SH-SY5Y (cell line): Measurements from ENCODE around the gene PMS1.

Source experiments
- GATA2 ChIP-seq: IDR thresholded peaks from 2 replicates; pipeline ENCODE4 v1.6.1; 2011; ENCODE audit warnings: mild to moderate bottlenecking, low read depth, low read length
- GATA3 ChIP-seq: IDR thresholded peaks from 2 replicates; pipeline ENCODE4 v1.6.1; 2011; ENCODE audit warnings: low read depth, mild to moderate bottlenecking, low read length, moderate library complexity

The PMS1 gene

GRCh38 chr2:189836644-189837043, 52.4 kb downstream of the PMS1 start:
- TF ChIP-seq GATA2 = no peak
- TF ChIP-seq GATA3 = no peak

DNA sequence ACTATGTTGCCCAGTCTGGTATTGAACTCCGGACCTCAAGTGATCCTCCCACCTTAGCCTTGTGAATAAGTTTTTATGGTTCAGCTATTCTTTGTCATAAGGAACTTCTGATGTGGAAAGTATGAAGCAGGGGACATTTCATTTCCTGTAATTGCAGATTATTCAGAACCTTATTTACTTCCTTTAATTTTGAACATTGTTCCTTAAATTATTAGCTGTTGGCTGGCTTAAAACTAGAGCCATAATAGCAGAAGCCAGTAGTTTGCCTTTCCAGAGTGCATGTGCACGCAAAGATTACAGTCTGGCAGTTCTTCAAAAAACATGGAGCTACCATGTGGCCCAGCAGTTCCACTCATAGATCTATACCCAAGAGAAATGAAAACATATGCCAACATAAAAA, 53.1 kb downstream of the PMS1 start:
- no peak for TF ChIP-seq GATA3
- no peak for TF ChIP-seq GATA2

- TF ChIP-seq GATA2 = no peak
- TF ChIP-seq GATA3 = no peak
These were observed 56.8 kb downstream of the PMS1 start for GRCh38 chr2:189841019-189841418.

GRCh38 chr2:189848276-189848675, 64.0 kb downstream of the PMS1 start:
- no peak for TF ChIP-seq GATA3
- no peak for TF ChIP-seq GATA2

DNA sequence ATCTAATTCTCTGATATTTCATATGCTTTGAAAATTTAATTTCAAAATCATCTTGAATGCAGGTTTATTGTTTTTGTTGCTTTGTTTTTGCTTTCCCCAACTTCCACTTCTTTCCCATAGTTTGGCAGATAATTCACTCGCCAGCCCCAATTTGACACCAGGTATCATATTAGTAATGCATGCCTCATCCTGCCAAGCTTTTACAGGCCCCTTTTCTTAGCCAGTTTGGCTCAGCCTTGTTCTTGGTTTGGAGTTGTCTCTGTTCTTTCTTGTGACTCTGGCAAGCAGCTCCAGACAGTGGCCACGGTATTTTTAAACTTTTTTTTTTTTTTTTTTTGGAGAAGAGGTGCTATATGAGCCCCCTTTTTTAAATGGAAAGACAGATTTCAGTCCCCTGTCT, 65.3 kb downstream of the PMS1 start:
- TF ChIP-seq GATA2 (no peak), GATA3 (no peak)

GRCh38 chr2:189851174-189851826, 67.0 kb downstream of the PMS1 start:
- TF ChIP-seq GATA2 (no peak), GATA3 (no peak)

DNA sequence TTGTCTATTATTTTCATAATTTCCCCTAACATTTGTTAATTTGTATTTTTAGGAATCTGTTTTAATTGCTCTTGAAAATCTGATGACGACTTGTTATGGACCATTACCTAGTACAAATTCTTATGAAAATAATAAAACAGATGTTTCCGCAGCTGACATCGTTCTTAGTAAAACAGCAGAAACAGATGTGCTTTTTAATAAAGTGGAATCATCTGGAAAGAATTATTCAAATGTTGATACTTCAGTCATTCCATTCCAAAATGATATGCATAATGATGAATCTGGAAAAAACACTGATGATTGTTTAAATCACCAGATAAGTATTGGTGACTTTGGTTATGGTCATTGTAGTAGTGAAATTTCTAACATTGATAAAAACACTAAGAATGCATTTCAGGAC, 69.9 kb downstream of the PMS1 start:
- TF ChIP-seq GATA2 (no peak), GATA3 (no peak)

DNA sequence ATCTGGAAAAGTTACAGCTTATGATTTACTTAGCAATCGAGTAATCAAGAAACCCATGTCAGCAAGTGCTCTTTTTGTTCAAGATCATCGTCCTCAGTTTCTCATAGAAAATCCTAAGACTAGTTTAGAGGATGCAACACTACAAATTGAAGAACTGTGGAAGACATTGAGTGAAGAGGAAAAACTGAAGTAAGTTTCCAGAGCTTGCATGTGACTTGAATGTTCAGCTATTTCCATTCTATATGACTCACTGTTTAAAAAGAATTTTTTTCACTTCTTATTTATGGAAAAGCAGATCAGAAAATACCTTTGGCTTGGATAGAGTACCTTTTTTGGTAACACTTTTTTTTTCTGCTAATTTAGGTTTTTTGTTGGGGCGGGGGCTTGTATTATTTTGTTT, 70.7 kb downstream of the PMS1 start:
- TF ChIP-seq GATA3 = no peak
- TF ChIP-seq GATA2 = no peak

DNA sequence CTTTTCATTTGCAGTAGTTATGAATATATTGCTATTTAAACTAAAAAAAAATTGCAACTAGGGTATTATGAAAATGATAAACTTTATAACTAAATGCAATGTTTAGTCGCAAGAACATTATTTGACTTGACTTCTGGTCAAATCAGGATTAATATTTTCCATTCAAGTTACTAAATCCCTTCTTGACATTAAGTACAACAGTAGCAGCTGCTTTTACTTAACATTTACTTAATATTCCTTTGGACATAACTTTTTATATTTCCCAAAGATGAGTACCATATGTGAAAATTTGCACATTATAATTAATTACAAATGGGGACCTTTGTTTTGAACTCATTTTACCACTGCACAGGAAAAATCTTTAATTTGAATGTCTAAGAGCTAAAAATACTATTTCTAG, 74.0 kb downstream of the PMS1 start:
- no peak for TF ChIP-seq GATA2
- TF ChIP-seq GATA3 = no peak

DNA sequence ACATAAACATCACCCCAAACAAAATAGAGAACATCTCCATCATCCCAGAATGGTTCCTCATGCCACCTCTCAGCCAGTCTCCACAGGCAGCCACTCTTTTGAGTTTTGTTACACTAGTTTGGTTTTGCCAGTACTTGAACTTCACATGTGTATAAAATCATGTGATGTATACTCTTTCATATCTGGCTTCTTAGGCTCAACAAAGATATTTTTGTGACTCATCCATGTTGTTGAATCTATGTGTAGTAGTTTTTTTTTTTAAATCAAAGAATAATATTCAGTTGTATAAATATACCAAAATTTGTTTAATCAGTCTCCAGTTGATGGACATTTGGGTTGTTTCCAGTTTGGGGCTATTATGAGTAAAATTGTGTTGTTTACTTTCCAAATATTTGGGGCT, 75.9 kb downstream of the PMS1 start:
- TF ChIP-seq GATA2 (no peak), GATA3 (no peak)

- TF ChIP-seq GATA2 (no peak), GATA3 (no peak)
These were observed 78.5 kb downstream of the PMS1 start for GRCh38 chr2:189862751-189863150.

DNA sequence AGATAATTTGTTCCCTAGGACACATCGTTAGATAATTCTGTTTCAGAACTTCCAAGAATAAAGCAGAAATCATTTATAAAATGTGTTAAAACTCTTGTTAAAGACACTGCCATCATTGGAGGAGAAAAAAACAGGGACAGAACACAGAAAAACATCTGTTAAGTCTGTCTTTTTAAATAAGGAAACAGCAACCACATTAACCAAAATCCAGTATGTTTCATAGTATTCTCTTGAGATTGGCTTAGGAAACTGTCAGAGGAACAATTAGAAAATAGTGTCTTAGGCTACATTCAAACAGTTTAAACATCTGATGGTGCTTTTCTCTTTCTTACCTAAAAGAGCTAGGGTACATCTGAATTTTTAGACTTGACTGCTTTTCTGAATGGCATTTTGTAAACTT, 81.6 kb downstream of the PMS1 start:
- TF ChIP-seq GATA2 = no peak
- no peak for TF ChIP-seq GATA3

DNA sequence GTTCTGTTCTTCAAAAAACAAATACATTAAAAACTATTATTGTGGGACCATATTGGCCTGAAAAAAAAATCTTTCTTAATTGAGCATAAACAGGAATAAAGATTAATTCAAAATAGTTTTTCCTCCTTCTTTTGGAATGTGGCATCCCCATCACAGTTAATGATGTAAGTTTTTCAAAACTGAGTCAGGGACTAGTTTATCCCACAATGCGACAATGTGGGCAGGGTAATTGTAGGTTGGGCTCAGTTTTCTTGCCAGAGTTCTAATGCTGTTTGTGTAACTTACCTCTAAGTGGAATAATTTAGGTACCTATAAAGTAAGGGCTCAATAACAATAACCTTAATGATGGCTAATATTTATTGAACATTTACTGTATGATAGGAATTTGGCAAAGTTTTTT, 82.0 kb downstream of the PMS1 start:
- no peak for TF ChIP-seq GATA2
- no peak for TF ChIP-seq GATA3

- TF ChIP-seq GATA2 = no peak
- no peak for TF ChIP-seq GATA3
These were observed 84.6 kb downstream of the PMS1 start for GRCh38 chr2:189868896-189869295.

DNA sequence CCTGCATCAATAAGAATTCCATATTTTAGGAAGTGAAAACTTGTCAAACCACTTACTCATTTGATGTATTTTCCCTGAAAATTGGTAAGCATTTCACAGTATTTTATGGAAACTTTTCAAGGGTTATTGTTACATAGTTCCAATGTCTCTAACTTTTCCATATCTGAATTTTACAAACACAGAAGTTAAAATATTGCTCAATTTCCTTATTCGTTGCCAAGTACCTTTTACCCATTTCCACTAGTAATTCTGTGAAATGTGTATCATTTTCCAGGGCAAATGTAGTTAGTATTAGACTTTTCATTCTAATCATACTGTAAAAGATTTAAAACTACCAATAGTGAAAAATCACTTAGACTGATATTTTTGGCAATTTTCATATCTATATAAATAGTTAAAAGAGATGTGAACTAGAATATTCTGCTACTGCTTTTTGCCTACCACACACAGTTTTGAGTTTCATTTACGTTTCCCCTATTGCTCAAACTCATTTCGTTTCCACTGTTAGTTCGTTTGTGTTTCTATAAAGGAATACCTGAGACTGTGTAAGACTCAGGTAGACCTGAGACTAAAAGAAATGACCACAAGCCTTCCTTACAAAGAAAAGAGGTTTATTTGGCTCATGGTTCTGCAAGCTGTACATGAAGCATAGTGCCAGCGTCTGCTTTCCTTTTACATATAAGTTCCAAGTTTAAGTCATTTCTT, 86.3 kb downstream of the PMS1 start:
- TF ChIP-seq GATA2 (no peak), GATA3 (no peak)
